Esophagus muscularis mucosa (tissue), 3 donors: ENCODE results near the gene PLXNA3.

Experiments used
- POLR2A ChIP-seq: fragments of 450-650 bp; IDR thresholded peaks from one replicate; pipeline ENCODE4 v1.6.1; 2017; ENCODE audit warnings: antibody characterized with exemption, moderate library complexity, mild to moderate bottlenecking, low read depth
- TF ChIP-seq, protein P1 (sequence below), 3 experiments: fragments of 200-600 bp in 2 of 3; fragments of 450-650 bp in 1 of 3; sonication (generic) in 2 of 3; IDR thresholded peaks; one replicate each; pipeline ENCODE4 v1.5.1; 2017 to 2019; ENCODE audit warnings: antibody characterized with exemption in 3 of 3, mild to moderate bottlenecking in 2 of 3, moderate library complexity in 1 of 3

DNA sequence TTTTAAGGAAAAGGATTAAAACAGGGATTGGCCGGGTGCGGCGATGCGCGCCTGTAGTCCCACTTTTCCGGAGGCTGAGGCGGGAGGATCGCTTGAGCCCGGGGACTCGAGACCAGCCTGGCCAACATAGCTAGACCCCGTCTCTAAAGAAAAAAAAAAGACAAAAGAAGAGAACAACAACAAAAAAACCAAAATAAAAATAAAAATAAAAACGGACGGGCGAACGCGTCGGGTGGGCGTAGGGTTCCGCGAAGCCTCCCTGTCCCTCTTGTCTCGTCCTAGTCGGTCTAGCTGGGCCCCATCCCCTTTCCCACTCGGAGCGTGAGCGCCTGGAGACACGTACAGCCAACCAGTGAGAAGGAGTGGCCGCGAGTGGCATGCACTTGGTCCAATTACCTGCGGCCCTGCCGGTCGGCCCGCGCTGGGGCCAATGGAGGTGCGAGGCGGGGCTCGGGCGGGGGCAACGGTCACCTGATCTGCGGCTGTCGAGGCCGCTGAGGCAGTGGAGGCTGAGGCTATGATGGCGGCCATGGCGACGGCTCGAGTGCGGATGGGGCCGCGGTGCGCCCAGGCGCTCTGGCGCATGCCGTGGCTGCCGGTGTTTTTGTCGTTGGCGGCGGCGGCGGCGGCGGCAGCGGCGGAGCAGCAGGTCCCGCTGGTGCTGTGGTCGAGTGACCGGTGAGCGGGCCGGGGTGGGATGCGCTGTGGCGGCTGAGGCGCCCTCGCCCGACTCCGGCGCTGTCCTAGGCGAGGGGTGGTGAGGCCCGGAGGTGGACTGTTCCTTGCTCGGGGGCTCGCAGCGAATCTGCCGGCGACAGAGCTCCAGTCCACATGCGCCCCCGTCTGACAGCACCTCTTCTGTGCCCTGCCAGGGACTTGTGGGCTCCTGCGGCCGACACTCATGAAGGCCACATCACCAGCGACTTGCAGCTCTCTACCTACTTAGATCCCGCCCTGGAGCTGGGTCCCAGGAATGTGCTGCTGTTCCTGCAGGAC is 29.6 kb upstream of the PLXNA3 start, which contains the start of gene ATP6AP1:
- TF ChIP-seq, protein P1, sequence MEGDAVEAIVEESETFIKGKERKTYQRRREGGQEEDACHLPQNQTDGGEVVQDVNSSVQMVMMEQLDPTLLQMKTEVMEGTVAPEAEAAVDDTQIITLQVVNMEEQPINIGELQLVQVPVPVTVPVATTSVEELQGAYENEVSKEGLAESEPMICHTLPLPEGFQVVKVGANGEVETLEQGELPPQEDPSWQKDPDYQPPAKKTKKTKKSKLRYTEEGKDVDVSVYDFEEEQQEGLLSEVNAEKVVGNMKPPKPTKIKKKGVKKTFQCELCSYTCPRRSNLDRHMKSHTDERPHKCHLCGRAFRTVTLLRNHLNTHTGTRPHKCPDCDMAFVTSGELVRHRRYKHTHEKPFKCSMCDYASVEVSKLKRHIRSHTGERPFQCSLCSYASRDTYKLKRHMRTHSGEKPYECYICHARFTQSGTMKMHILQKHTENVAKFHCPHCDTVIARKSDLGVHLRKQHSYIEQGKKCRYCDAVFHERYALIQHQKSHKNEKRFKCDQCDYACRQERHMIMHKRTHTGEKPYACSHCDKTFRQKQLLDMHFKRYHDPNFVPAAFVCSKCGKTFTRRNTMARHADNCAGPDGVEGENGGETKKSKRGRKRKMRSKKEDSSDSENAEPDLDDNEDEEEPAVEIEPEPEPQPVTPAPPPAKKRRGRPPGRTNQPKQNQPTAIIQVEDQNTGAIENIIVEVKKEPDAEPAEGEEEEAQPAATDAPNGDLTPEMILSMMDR (IDR thresholded peaks at IDR 0.05): no peak
- TF ChIP-seq POLR2A: peak; percentile 29
